ENCODE results near the gene DACH1. TPM values are rescaled to one million over a fixed set of nuclear protein-coding genes. Genes with fewer than 3 reads are reported as not detected.

Gene DACH1
- total and polyA plus RNA-seq, 9 of the 15 experiments (the other 6 are each of a cell fraction or from before 2014, with no cell fraction given) = 0.04 to 0.07 (median 0.04) TPM; not detected in 2

GRCh38 chr13:71580614-71581013 lies 286.4 kb downstream of the DACH1 start:
- 0% methylated on average over 3 of the region's 3 CpGs for WGBS (ENCODE audit: insufficient coverage, low coverage, missing lambda C conversion rate)
- H3K79me2 ChIP-seq (ENCODE audit: control insufficient read depth, insufficient read depth, low read length) = no peaks in the 10 kb centered on the region
- no peak overlapping the region for H3K4me3 ChIP-seq
- DNase-seq (ENCODE audit: extremely low read depth in 1 of 4, low spot score in 3 of 4) (no peak), FAIRE-seq (no peak), ATAC-seq (no peak)
- intact Hi-C loops (cut with micrococcal nuclease) (no loop called here), in situ Hi-C loops (cut with MboI) (no loop called here)
- no peaks in the 10 kb centered on the region for H3K9me1 ChIP-seq (ENCODE audit: control insufficient read depth, insufficient read depth, low read length)
- no peaks in the 10 kb centered on the region for H4K20me1 ChIP-seq (replicated peaks; ENCODE audit: control insufficient read depth, insufficient read depth, low read length)
- BruUV-seq (replicated peaks) = no TSS peak
- no peak overlapping the region for H3K9ac ChIP-seq (ENCODE audit: insufficient read depth in 1 of 2, low read depth in 2 of 2, low read length in 2 of 2)
- no peaks in the 10 kb centered on the region for H3K9me3 ChIP-seq (replicated peaks; ENCODE audit: control insufficient read depth, insufficient read depth, low read depth, low read length)
- no peak overlapping the region for H2AFZ ChIP-seq (ENCODE audit: low read depth, low read length)
- H3K4me2 ChIP-seq (ENCODE audit: insufficient read depth, low read length) = no peak overlapping the region
- POLR2A ChIA-PET = no interaction called here
- H3K4me1 ChIP-seq (replicated peaks in 1 of 2; ENCODE audit: control insufficient read depth in 2 of 2, insufficient read depth in 2 of 2, low read length in 2 of 2) = no peaks in the 10 kb centered on the region
- no peak for TF ChIP-seq PATZ1 (CRISPR knock-in tag; IDR thresholded peaks at IDR 0.05; ENCODE audit: borderline replicate concordance)
- no peak for TF ChIP-seq ZNF740 (CRISPR knock-in tag; IDR thresholded peaks at IDR 0.05)
- TF ChIP-seq ZNF740 (tag; IDR thresholded peaks at IDR 0.05) = no peak
- no peak for TF ChIP-seq KLF10 (CRISPR knock-in tag; IDR thresholded peaks at IDR 0.05)
- H3K36me3 ChIP-seq (ENCODE audit: control insufficient read depth, insufficient read depth, low read length) = no peaks in the 10 kb centered on the region
- H3K27ac ChIP-seq (ENCODE audit: extremely low read depth, low read depth, low read length) = no peak overlapping the region
- no peaks in the 10 kb centered on the region for H3K27me3 ChIP-seq (ENCODE audit: control insufficient read depth in 2 of 2, insufficient read depth in 2 of 2, low read length in 2 of 2)
- CTCF ChIA-PET (ENCODE audit: low intra/inter-chr PET ratio) = no interaction called here

Data from K562 (cell line).